ENCODE measurements around the gene ADM5.

Gene ADM5

DNA sequence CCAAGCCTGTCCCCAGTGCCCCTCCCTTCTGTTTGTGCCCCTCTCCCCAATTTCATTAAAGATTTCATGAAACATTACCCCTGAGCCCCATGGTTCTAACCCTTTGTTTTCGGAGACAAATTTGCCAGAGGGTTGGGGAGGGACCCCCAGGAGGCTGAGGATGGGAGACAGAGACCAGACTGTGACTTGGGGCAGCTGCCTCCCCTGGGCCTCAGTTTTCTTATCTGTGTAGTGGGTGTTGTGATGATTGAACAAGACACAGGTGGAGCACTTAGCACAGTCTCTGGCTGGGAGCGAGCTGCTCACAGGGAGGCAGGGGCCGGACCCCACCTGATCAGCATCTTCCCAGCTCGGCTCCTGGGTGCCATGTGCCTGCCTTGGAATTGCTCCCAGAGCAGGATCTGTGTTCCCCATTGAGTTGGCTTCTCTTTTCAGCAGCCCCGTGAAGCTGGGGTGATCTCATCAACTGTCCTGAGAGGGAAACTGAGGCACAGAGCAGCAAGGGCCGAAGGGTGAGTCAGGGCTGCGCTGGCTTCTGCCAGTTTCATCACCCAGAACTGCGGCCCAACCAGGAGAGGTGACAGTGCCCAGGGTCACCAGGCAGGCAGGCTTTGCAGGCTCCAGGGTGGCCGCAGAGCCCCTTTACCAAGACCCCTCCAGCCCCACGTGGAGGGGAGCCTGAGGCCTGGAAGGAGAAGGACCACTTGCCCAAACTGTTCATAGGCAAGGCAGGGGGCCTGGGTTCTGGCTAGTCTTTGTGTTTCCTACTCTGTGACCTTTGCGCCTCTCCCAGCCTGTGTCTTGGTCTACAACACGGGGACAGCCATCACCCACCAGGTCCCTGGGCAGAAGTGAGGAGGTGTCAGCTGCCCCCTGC, 30.6 kb upstream of the ADM5 start:
- no peak for DNase-seq

DNA sequence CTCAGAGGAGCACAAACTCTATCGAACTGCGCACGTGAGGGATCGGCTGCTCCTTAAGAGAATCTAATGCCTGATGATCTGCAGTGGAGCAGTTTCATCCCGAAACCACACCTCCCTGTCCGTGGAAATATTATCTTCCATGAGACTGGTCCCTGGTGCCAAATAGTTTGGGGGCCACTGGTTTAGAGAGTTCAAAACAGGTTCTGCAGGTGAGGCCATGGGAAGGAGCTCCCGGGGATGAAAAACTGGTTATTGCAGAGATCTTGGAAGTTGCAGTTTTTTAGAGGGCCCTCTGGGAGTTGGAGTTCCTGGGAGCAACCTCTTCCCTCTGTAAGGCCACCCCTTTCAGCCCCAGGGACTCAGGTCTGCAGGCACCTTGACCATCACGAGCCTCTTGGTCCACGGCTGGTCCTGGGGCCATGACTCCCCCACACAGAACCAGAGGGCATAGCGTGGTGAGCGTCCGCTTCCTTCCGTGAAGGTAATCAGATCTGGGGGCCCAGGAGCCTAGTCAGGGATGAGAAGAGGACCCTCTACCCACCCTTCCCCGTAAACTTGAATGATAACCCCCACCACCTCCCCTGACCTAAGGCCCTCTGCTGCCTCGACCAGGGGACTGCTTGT, 28.9 kb upstream of the ADM5 start:
- DNase-seq = no peak

- DNase-seq = no peak
Observed at GRCh38 chr19:49662011-49662410, 27.4 kb upstream of the ADM5 start.

DNA sequence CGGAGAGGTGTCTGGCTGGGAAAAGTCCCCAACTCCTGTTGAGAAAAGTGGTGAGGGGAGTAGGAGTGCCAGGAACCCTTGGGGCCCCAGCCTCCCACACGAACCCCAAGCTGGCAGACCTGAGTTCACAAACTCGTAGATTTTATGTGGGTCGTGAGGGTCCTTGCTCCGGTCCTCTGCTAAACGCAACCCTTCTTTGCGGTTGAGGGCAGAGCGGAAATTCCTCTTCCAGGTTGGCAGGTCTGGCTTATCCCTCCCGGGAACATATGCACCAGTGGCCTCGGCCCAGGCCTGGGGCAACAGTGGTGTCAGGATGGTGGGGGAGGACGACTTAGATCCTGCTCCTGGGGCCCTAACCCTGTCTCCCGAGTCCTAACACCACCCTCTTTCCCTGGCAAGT, 26.2 kb upstream of the ADM5 start:
- DNase-seq = no peak

- DNase-seq = peak; percentile 96
Observed at GRCh38 chr19:49664171-49665035, 25.0 kb upstream of the ADM5 start.

GRCh38 chr19:49665036-49665350, 24.4 kb upstream of the ADM5 start:
- no peak for DNase-seq

- DNase-seq = peak; percentile 100
Observed at GRCh38 chr19:49665351-49666119, 23.9 kb upstream of the ADM5 start, which contains the start of the genes BCL2L12 and IRF3. TSS of gene BCL2L12 (plus strand) at chr19:49665933. CDS start at chr19:49666693, 760 bp downstream. TSS of gene IRF3 (minus strand) at chr19:49665857. CDS start at chr19:49664838, 1,019 bp downstream.

DNA sequence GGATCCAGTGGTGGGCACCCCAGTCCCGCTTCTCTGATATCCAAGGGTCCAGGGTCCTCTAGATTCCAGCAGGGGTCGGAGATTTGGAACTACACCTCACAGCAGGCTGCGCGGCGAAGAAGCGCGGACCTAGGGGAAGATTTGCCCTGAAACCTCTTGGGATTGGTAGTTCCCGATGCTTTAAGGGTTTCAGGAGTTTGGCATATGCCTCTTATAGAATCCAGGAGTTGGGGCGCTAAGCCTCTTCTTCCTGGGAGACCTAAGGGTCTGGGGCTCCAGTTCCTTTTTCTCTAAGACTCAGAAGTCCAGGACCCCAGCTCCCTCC, 23.3 kb upstream of the ADM5 start:
- DNase-seq = no peak

GRCh38 chr19:49667473-49667872, 21.9 kb upstream of the ADM5 start:
- DNase-seq = no peak

- DNase-seq = no peak
Observed at GRCh38 chr19:49669516-49669915, 19.9 kb upstream of the ADM5 start.

- peak; percentile 93 for DNase-seq
Observed at GRCh38 chr19:49672131-49672919, 17.1 kb upstream of the ADM5 start.

DNA sequence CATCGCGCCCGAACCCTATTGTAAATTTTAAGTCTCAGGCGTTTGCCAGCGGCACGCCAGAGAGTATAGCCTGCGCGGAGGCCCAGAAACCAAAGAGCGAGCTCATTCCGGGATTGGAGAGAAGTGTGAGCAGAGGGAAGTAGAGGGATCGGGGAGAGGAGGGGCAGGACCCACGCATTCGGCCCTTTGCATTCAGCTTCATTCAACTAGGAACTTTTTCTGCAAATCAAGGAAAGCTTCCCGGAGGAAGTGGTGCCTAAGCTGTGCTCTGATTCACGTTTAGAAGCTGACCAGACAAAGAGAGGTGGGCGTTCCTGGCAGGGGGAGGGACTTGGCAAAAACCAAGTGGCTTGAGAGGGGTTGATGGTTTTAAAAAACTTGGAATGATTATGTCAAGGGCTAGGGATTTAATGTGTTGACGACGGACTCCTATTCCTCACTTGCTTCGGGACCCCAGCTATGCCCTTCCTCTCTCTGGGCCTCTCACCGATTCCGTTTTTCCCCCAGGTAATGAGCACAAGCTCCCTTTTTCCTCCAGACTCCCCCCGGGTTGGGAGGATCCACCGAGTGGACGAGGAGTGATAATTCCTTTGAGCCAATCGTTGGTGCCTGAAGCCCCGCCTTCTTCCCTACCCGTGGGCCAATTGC, 13.1 kb upstream of the ADM5 start:
- peak; percentile 73 for DNase-seq

GRCh38 chr19:49676784-49677230, 12.6 kb upstream of the ADM5 start:
- DNase-seq = peak; percentile 99

DNA sequence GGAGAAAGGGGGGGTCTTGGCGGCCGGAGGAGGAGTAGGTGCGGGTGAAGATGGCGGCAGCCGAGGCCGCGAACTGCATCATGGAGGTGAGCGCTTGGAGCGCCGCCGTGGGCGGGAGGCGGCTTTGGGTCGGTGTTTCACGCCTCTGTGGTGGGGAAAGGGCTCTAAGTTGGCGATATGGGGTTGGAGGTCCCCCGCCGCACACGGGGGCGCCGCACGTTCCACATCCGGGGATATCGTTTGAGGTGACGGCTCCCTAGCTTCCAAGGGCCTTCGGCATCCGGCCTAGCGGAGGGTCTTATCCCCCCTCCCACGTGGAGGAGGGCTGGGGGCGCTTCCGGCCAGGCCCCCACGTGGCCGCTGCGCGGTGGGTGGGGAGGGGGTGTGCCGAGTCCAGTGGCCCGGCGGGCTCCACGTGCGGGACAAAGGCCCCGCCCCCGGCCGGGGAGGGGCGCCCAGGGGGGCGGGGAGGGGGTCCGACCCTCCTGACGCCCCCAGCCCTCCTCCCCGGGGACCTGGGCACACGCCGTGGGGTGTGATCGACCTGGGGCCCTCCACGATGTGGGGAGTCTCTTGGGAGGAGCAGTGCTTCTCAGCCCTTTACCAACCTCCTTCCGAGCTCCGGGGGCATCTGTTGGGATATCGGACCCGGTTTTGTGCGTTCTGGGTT, 12.0 kb upstream of the ADM5 start, which contains the start of gene PRMT1:
Gene PRMT1, plus strand, starts transcription at position 41 of the 670 bp plus-strand sequence. Its CDS starts 10 bp downstream, at position 51.
- DNase-seq = peak; percentile 85

DNA sequence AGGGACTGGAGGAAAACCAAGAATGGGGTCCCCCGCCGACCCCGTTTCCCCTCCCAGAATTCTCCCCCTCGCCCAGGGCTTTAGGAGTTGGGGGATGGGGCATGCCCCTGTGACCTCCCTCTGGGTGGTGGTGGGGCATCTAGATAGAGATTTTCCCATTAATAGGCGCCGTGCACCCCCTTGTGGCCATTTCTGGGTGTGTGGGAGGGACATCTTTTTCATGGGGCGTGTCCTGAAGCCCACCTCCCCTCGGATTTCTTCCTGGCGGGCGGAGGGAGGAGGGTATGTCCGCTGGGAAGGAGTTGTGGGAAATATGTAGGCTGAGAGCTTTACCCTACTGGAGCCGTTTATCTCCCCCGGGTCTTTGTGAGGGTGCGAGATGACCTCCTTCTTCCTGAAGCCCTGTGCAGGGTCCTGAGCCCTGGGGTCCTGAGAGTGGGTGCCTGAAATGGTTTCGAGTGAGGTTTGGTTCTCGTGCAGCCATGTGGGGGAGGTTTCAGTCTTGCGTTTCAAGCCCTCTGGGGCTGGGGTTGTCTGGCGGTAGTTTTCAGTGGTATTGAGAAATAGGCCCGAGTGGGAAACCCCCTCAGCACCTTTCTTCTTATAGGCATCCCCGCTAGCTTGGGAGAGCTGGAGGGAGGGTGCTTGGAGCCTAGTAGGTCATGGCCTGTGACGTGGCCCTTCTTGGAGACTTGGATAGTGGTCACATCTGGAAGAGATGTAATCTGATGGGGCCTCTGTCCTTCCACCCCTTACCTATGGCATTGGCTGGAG, 11.3 kb upstream of the ADM5 start:
- peak; percentile 94 for DNase-seq

GRCh38 chr19:49678985-49679770, 10.2 kb upstream of the ADM5 start:
- no peak for DNase-seq

GRCh38 chr19:49679771-49680413, 9.5 kb upstream of the ADM5 start:
- no peak for DNase-seq

Data from activated effector memory CD4-positive, alpha-beta T cell treated with anti-CD3 and anti-CD28 coated beads, Interleukin-2, amount 50 U/mL, for 16 hours (primary cell).